Measurements from ENCODE around the gene ESRRB.

Gene ESRRB

GRCh38 chr14:76501156-76501720, 125.3 kb downstream of the ESRRB start:
- no peak for TF ChIP-seq CTCF (IDR thresholded peaks at IDR 0.05; ENCODE audit: low read length, missing control alignments)
- no peak overlapping the region for H3K4me3 ChIP-seq (replicated peaks; ENCODE audit: low read depth, low read length)
- no peak for DNase-seq (ENCODE audit: low read depth)

GRCh38 chr14:76502219-76502618, 126.3 kb downstream of the ESRRB start:
- DNase-seq (ENCODE audit: low read depth): no peak
- no peak overlapping the region for H3K4me3 ChIP-seq (replicated peaks; ENCODE audit: low read depth, low read length)
- no peak for TF ChIP-seq CTCF (IDR thresholded peaks at IDR 0.05; ENCODE audit: low read length, missing control alignments)

- H3K4me3 ChIP-seq (replicated peaks; ENCODE audit: low read depth, low read length): no peak overlapping the region
- DNase-seq (ENCODE audit: low read depth): no peak
- TF ChIP-seq CTCF (IDR thresholded peaks at IDR 0.05; ENCODE audit: low read length, missing control alignments): no peak
These were observed 126.7 kb downstream of the ESRRB start for GRCh38 chr14:76502638-76503037.

GRCh38 chr14:76509311-76509710, 133.4 kb downstream of the ESRRB start:
- DNase-seq (ENCODE audit: low read depth): no peak
- TF ChIP-seq CTCF (IDR thresholded peaks at IDR 0.05; ENCODE audit: low read length, missing control alignments): no peak
- no peak overlapping the region for H3K4me3 ChIP-seq (replicated peaks; ENCODE audit: low read depth, low read length)

GRCh38 chr14:76510181-76510580, 134.2 kb downstream of the ESRRB start:
- no peak overlapping the region for H3K4me3 ChIP-seq (replicated peaks; ENCODE audit: low read depth, low read length)
- no peak for TF ChIP-seq CTCF (IDR thresholded peaks at IDR 0.05; ENCODE audit: low read length, missing control alignments)
- no peak for DNase-seq (ENCODE audit: low read depth)

GRCh38 chr14:76514213-76514998, 138.5 kb downstream of the ESRRB start:
- no peak overlapping the region for H3K4me3 ChIP-seq (replicated peaks; ENCODE audit: low read depth, low read length)
- peak; percentile 17 for TF ChIP-seq CTCF (IDR thresholded peaks at IDR 0.05; ENCODE audit: low read length, missing control alignments)
- peak; percentile 16 for DNase-seq (ENCODE audit: low read depth)

GRCh38 chr14:76516884-76517283, 140.9 kb downstream of the ESRRB start:
- TF ChIP-seq CTCF (IDR thresholded peaks at IDR 0.05; ENCODE audit: low read length, missing control alignments): no peak
- no peak overlapping the region for H3K4me3 ChIP-seq (replicated peaks; ENCODE audit: low read depth, low read length)
- no peak for DNase-seq (ENCODE audit: low read depth)

All from fibroblast of pulmonary artery (primary cell).